GM13977 (cell line): Measurements from ENCODE around the gene ABCD1.
"Not testable (repeated sequence)": the region's sequence is repeated elsewhere in the genome, so short reads cannot be mapped to it uniquely, and the experiment has no call there.

ENCODE experiments used
- DNase-seq: peaks from one replicate; pipeline ENCODE4 v3.0.0; 2012; ENCODE audit warnings: low spot score
- CTCF ChIP-seq: IDR thresholded peaks from 2 replicates; pipeline ENCODE4 v1.5.1; 2012; ENCODE audit warnings: mild to moderate bottlenecking, control low read depth; ENCODE audit not compliant: insufficient read depth; ENCODE audit errors: extremely low read depth, missing control alignments
- in situ Hi-C: fragments of 300-500 bp; cut with MboI; formaldehyde crosslinking; loops from one replicate; pipeline ENCODE4 v1.12.0; 2022; ENCODE audit warnings: low sequenced_read_pairs, low pct_unique_long_range_greater_than_20kb, mixed read lengths, inconsistent platforms; ENCODE audit not compliant: unreplicated experiment

Gene ABCD1

GRCh38 chrX:153738056-153738605 is 13.5 kb downstream of the ABCD1 start:
- in situ Hi-C loops: no loop called here
- DNase-seq: peak; percentile 9
- no peak for TF ChIP-seq CTCF

GRCh38 chrX:153739754-153740486 is 15.3 kb downstream of the ABCD1 start:
- in situ Hi-C loops: no loop called here
- no peak for TF ChIP-seq CTCF
- peak; percentile 7 for DNase-seq

GRCh38 chrX:153740631-153741222 is 16.1 kb downstream of the ABCD1 start:
- in situ Hi-C loops: no loop called here
- TF ChIP-seq CTCF: no peak
- DNase-seq: no peak

- DNase-seq: no peak
- TF ChIP-seq CTCF: no peak
- in situ Hi-C loops: no loop called here
Observed at GRCh38 chrX:153741446-153741845, 16.8 kb downstream of the ABCD1 start.

- in situ Hi-C loops, DNase-seq: not testable (repeated sequence)
Observed at GRCh38 chrX:153742111-153742510, 17.5 kb downstream of the ABCD1 start.

- in situ Hi-C loops, DNase-seq: not testable (repeated sequence)
Observed at GRCh38 chrX:153742796-153743467, 18.3 kb downstream of the ABCD1 start.

GRCh38 chrX:153743468-153744209 is 19.0 kb downstream of the ABCD1 start:
- in situ Hi-C loops: not testable (repeated sequence)

More at GRCh38 chrX:153743468-153744209, 19.0 kb downstream of the ABCD1 start:
- DNase-seq: not testable (repeated sequence)
